ENCODE results near the gene ARG2. TPM values are rescaled to one million over a fixed set of nuclear protein-coding genes. Genes with fewer than 3 reads are reported as not detected.

The ARG2 gene
- total and polyA plus RNA-seq, 7 donors = 1.3 to 133 (median 13.4) TPM

DNA sequence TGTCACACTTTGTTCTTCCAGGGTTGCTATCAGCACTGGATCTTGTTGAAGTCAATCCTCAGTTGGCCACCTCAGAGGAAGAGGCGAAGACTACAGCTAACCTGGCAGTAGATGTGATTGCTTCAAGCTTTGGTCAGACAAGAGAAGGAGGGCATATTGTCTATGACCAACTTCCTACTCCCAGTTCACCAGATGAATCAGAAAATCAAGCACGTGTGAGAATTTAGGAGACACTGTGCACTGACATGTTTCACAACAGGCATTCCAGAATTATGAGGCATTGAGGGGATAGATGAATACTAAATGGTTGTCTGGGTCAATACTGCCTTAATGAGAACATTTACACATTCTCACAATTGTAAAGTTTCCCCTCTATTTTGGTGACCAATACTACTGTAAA lies 31.0 kb downstream of the ARG2 start:
- Histone ChIP-seq H3K36me3 (ENCODE audit: insufficient read depth in 1 of 2, low read depth in 1 of 2) (peaks cover 26 to 92% of the 10 kb centered on the region in 2 donors), H3K27ac (no peak overlapping the region), H3K9me3 (no peaks in the 10 kb centered on the region), H3K27me3 (ENCODE audit: insufficient read depth in 3 of 3, low read length in 2 of 3) (no peaks in the 10 kb centered on the region), H3K4me3 (no peak overlapping the region), H3K4me1 (peaks cover 7% of the 10 kb centered on the region)
- DNase-seq (no peak), ATAC-seq (peak; percentile 22 to 71 (median 67))
- intact Hi-C loops (cut with DNase I) = no loop called here
- 73 to 79% (median 78%) methylated on average over 2 of the region's 2 CpGs for WGBS, 3 donors
- no peak for TF ChIP-seq CTCF (IDR thresholded peaks at IDR 0.05)

GRCh38 chr14:67652189-67652588 lies 32.5 kb downstream of the ARG2 start:
- Histone ChIP-seq H3K27ac (no peak overlapping the region), H3K27me3 (ENCODE audit: insufficient read depth in 3 of 3, low read length in 2 of 3) (no peaks in the 10 kb centered on the region), H3K4me3 (no peak overlapping the region), H3K36me3 (ENCODE audit: insufficient read depth in 1 of 2, low read depth in 1 of 2) (peaks cover 28 to 98% of the 10 kb centered on the region in 2 donors), H3K9me3 (no peaks in the 10 kb centered on the region), H3K4me1 (peaks cover 7% of the 10 kb centered on the region)
- WGBS, 3 donors = 87 to 97% (median 89%) methylated on average over 1 of the region's 1 CpG
- intact Hi-C loops (cut with DNase I) = no loop called here
- TF ChIP-seq CTCF (IDR thresholded peaks at IDR 0.05) = no peak
- ATAC-seq (no peak), DNase-seq (no peak)

- 43 to 54% (median 45%) methylated on average over 6 of the region's 6 CpGs for WGBS, 3 donors
- DNase-seq (no peak), ATAC-seq (peak; percentile 50 to 66 (median 57))
- no peaks in the 10 kb centered on the region for H3K27me3 ChIP-seq (ENCODE audit: insufficient read depth in 3 of 3, low read length in 2 of 3)
- H3K9me3 ChIP-seq = no peaks in the 10 kb centered on the region
- no peak for TF ChIP-seq CTCF (IDR thresholded peaks at IDR 0.05)
- H3K27ac ChIP-seq = peak overlapping the region; percentile 19
- no peak overlapping the region for H3K4me3 ChIP-seq
- peaks cover 29 to 95% of the 10 kb centered on the region in 2 donors for H3K36me3 ChIP-seq (ENCODE audit: insufficient read depth in 1 of 2, low read depth in 1 of 2)
- intact Hi-C loops (cut with DNase I) = no loop called here
- H3K4me1 ChIP-seq = peaks cover 7% of the 10 kb centered on the region
Observed at GRCh38 chr14:67653651-67654280, 34.0 kb downstream of the ARG2 start.

DNA sequence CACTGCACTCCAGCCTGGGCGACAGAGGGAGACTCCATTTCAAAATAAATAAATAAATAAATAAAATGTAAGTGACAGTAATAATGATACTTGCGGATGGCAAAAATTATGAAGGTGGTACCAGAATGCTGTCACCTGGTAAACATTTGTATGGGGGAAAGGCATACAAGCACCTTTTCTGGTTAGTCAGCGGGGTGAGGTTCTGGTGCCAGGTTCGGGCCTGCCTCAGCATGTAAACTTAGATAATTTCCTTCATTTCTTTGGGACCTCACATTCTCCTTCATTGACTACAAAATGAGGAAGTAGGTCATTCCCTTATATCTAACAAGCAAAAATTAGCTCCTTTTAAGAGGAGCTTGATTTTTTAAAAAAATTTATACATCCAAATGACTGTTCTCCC lies 43.9 kb downstream of the ARG2 start:
- peaks cover 12% of the 10 kb centered on the region for H3K4me1 ChIP-seq

More for the DNA sequence above, 43.9 kb downstream of the ARG2 start:
- H3K36me3 ChIP-seq (ENCODE audit: insufficient read depth in 1 of 2, low read depth in 1 of 2) = peaks cover under 1 to 26% of the 10 kb centered on the region in 2 donors
- DNase-seq (no peak), ATAC-seq (no peak)
- intact Hi-C loops (cut with DNase I) = no loop called here
- no peak overlapping the region for H3K27ac ChIP-seq
- TF ChIP-seq CTCF (IDR thresholded peaks at IDR 0.05) = no peak
- no peaks in the 10 kb centered on the region for H3K27me3 ChIP-seq (ENCODE audit: insufficient read depth in 3 of 3, low read length in 2 of 3)
- WGBS, 3 donors = 85 to 98% (median 97%) methylated on average over 4 of the region's 4 CpGs
- H3K9me3 ChIP-seq = no peaks in the 10 kb centered on the region
- no peak overlapping the region for H3K4me3 ChIP-seq
